RWPE1 (cell line): ENCODE measurements around the gene UBASH3A.

ENCODE experiments used
- CTCF ChIA-PET: fragments of 350-600 bp; sonication (Branson Sonifier 250); formaldehyde crosslinking; extraction: SDS; loops from one replicate; lab custom pipeline; 2021; lab: Yijun Ruan, JAX
- POLR2A ChIA-PET: fragments of 400-600 bp; formaldehyde crosslinking; extraction: SDS; loops from one replicate; lab custom pipeline; 2020; ENCODE audit warnings: antibody characterized with exemption; ENCODE audit not compliant: low non-redundant PET; lab: Yijun Ruan, JAX
- DNase-seq: peaks from one replicate; pipeline ENCODE4 v3.0.0; 2012; ENCODE audit warnings: low spot score
- H3K27ac ChIP-seq: fragments of 450-650 bp; 2 replicates; pipeline ENCODE4 v1.5.1; 2017
- CTCF ChIP-seq: fragments of 450-650 bp; conservative IDR thresholded peaks from 2 replicates; pipeline ENCODE4 v1.5.1; 2017; ENCODE audit warnings: low read depth, mild to moderate bottlenecking

The UBASH3A gene

GRCh38 chr21:42476388-42477331 is 73.0 kb downstream of the UBASH3A start:
- no peak for DNase-seq
- POLR2A ChIA-PET = interaction anchor here (0.6 kb wide), 1 partner anchor 17 kb away, joined by 3 read pairs; no protein-coding TSS in a partner anchor
- H3K27ac ChIP-seq = no peak overlapping the region
- TF ChIP-seq CTCF = no peak
- CTCF ChIA-PET = interaction anchor here (0.6 to 0.8 kb wide), 2 partner anchors 10 to 17 kb away, joined by 3 read pairs; no protein-coding TSS in a partner anchor

- no peak for DNase-seq
- POLR2A ChIA-PET = no interaction called here
- H3K27ac ChIP-seq = no peak overlapping the region
- CTCF ChIA-PET = no interaction called here
- no peak for TF ChIP-seq CTCF
Measured at GRCh38 chr21:42478504-42478903, 74.8 kb downstream of the UBASH3A start.

DNA sequence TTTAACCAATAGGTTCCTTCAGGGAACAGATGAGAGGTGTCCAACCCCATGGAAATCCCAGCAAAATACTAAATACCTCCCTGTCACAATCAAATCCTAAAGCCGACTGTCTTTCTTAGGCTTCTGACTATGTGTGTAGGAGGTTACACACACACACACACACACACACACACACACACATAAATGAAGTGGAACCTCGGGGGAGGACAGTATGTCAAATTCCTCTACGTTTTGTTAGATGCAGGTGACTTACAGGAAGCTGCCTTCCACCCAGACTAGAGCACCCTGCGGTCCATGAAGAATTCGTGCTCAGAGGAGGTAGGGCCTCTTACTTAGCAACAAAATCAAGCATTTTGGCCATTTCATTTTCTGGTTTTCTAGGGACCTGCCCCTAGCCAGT is 75.9 kb downstream of the UBASH3A start:
- no peak for DNase-seq
- POLR2A ChIA-PET = no interaction called here

DNA sequence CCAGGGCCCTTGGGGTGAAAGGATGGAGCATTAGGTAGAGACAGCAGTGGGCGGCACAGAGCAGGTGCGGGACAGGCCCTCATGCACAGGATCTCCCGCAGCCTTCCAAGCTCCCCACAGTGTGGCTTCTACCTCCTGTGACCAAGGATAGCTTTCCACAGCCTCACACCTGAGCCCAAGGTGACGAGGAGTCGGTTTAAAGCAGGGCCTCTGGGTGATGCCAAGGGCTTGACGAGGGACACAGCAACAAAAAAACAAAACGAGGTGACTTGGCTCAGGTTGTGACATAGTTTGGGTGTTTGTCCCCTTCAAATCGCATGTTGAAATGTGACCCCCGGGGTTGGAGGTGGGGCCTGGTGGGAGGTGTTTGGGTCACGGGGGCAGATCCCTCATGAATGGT is 77.0 kb downstream of the UBASH3A start:
- H3K27ac ChIP-seq = no peak overlapping the region
- ChIA-PET CTCF (no interaction called here), POLR2A (no interaction called here)
- DNase-seq = no peak
- TF ChIP-seq CTCF = no peak

More for the DNA sequence above, 75.9 kb downstream of the UBASH3A start:
- TF ChIP-seq CTCF = no peak
- CTCF ChIA-PET = no interaction called here
- no peak overlapping the region for H3K27ac ChIP-seq

DNA sequence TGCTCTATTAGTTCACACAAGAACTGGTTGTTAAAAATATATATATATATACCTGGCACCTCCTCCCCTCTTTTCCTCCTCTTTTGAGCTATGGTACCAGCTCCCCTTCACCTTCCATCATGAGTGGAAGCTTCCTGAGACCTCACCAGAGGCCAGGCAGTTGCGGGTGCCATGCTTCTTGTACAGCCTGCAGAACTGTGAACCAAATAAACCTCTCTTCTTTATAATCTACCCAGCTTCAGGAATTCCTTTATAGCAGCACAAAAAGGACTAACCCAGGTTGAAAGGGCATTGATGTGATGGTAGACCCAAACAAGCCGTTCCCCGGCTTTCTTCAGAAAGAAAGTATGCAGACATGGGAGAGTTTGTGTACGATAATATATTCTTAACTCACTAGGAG is 77.5 kb downstream of the UBASH3A start:
- no peak overlapping the region for H3K27ac ChIP-seq
- no peak for TF ChIP-seq CTCF
- DNase-seq = no peak
- CTCF ChIA-PET = no interaction called here
- POLR2A ChIA-PET = no interaction called here

- ChIA-PET CTCF (interaction anchor here (0.7 kb wide), 1 partner anchor 18 kb away, joined by 3 read pairs; no protein-coding TSS in a partner anchor), POLR2A (no interaction called here)
- DNase-seq = no peak
- no peak for TF ChIP-seq CTCF
- no peak overlapping the region for H3K27ac ChIP-seq
Measured at GRCh38 chr21:42484966-42485365, 81.3 kb downstream of the UBASH3A start.
